ENCODE data around the gene RCN1.
"Not testable (repeated sequence)": the region's sequence is repeated elsewhere in the genome, so short reads cannot be mapped to it uniquely, and the experiment has no call there.

The RCN1 gene

DNA sequence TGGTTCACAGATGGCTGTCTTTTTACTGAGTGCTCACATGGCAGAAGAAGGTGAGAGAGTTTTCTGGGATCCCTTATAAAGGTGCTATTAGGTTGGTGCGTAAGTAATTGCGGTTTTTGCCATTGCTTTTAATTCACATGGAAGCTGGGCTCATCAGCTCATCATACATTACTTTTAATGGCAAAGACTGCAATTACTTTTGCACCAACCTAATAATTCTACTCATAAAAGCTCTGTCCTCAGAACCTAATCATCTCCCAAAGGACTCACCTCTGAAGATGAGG lies 23.0 kb downstream of the RCN1 start:
- DNase-seq, result no peak

DNA sequence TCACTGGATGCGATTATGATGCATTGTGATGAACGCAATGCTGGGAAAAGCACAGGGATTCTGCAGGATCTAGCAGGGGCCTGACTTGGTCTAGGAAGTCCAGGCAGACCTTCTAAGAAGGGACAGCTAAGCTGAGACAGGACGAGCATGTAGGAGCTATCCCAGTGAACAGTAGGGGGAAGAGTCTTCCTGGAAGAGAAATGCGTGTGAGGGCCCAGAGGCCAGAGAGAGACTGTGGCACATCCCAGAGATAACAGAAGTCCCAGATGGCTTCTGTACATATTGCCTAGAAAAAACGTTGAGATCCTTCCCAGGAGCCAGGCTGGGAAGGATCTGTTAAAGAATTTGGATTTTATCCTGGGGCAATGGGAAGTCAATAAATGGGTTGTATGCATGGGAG lies 24.6 kb downstream of the RCN1 start:
- no peak for DNase-seq

DNA sequence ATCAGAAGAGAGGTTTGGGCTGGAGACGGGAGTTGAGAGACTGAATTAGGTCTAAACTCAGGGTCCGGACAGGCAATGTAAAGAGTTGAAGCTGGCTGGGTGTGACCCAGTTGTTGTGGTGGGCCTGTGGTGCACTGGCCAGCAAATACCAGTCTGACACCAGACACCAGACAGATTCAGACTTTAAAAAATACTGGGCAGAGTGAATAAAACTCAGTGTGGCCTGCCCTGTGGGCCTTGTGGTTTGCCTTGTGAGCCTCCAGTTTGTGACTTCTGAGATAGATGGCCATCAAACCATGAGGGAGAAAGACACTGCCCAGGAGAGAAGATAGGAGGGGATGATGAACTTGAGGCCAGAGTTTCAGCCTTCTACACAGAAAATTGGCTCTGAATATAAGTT lies 25.8 kb downstream of the RCN1 start:
- no peak for DNase-seq

DNA sequence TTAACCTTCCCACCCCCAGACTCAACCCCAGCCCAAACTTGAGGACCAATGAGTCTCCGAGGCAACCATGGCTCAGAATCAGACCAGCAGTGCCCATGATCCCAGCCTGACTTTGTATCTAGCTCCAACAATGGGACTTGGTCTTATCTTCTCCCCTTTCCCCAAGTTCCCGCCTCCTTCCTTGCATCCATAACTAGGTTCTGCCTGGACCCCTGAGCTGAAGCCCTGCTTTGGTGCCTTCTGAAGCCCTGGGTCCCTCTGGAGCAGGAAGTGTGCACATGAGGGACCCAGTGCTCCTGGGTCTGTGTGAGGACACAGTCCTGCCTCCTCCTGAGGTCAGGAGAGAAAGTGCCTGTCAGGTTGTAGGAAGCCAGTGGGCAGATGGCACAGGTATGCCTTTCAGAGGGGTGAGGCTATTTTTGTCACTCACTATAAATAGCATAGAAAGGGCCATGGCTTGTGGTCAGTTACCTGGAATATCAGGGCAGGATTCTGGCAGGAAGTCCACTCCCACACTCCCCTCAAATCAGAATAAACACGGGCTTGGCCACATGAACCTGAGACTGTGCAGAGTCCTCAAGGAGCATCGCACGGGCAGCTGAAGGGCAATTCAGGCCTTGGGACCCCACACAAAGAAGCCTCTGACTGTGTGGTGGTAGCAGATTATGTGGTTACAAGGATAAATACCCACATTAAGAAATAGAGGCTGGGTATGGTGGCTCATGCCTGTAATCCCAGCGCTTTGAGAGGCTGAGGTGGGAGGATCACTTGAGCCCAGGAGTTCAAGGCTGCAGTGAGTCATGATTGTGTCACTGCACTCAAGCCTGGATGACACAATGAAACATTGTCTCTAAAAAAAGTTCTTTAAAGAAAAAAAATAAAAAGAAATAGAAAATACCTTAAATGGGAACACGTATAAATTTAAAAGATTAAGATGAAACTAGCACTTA lies 27.4 kb downstream of the RCN1 start:
- DNase-seq, result no peak

DNA sequence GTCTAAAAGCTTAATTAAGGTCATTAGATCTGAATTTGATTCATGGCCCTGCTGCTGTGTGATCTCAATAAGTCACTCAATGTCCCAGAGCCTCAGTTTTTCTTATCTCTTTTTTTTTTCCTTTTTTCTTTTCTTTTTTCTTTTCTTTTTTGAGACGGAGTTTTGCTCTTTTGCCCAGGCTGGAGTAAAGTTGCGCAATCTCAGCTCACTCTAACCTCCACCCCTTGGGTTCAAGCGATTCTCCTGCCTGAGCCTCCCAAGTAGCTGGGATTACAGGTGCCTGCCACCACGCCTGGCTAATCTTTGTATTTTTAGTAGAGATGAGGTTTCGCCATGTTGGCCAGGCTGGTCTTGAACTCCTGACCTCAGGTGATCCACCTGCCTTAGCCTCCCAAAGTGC lies 28.3 kb downstream of the RCN1 start:
- not testable (repeated sequence) for DNase-seq

DNA sequence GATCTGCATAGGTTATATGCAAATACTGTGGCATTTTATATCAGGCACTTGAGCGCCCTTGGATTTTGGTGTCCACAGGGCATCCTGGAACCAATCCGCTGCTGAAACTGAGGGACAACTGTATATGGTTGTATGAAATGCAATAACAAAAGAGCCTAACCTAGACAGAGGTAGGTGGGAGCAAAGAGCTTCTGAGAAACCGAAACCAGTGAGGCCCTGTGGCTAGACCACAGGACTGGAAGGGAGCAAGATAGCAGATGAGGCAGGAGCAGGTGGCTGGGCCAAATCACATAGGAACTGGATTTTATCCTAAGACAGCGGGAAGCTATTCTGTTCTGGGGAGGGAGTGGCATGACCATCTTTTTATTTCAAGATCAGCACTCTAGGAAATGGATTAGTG lies 30.1 kb downstream of the RCN1 start:
- DNase-seq, result no peak

DNA sequence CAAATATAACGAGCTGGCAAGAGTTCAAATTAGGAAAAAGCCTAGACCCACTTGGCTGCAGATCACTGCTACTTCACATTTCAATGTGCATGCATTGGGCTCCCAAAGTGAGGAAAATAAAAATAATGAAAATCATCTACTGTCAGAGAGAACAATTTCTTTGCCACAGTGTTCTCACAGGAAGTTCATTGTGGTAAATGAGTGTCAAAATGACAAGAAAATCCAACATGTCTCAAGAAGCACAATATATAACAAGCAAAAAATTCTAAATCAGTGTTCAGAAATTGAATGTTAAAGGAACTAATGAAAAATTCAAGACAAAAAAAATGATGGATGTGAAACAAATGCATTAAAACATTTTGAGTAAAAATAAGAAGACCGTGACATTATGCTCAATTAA lies 31.3 kb downstream of the RCN1 start:
- no peak for DNase-seq

DNA sequence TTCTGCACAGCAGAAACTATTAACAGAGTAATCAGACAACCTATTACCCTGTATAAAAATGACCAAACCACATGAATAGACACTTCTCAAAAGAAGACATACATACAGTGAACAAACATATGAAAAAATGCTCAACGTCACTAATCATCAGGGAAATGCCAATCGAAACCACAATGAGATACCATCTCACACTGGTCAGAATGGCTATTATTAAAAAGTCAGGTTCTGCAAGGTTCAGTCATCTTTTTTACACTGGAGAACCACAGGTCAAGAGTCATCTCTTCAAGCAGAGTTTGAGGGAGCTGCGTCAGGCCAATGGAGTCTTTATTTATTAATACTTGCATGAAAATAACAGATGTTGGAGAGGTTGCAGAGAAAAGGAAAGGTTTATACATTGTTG lies 40.4 kb downstream of the RCN1 start:
- no peak for DNase-seq

DNA sequence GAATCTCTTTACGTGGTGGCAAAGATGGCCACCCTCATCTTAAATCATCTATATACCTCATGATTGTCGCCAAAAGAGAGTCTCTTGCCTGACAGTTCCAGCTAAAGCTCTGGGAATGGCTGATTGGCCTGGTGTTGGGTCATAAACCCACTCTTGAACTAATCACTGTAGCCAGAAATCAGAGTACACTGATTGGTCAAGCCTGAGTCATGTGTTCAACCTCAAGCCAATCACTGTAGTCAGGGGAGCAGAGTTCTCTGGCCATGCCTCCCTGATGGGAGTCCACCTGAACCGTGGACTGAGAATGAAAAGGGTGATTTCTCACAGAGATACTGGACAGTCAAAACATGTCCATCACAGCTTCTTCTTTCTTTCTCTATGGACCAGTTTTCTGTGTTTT lies 45.8 kb downstream of the RCN1 start:
- DNase-seq, result no peak

DNA sequence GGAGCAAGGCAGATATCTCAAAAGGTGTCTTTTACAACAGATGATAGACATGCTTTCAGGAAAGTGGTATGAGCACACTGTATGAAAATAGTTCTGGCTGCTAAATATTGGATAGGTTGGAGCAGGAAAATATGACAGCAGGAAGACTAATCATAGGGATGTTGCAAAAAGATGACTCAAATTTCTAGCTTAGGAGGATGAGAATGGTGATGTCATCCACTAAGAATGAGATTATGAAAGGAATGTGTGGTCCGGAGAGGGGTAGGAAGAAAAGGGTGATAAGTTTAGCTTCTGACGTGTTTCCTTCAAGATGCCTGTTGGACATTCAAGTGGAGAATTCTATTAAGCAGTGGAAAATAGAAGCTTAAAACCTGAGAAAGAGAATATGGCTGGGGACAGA lies 46.4 kb downstream of the RCN1 start:
- DNase-seq, result no peak

DNA sequence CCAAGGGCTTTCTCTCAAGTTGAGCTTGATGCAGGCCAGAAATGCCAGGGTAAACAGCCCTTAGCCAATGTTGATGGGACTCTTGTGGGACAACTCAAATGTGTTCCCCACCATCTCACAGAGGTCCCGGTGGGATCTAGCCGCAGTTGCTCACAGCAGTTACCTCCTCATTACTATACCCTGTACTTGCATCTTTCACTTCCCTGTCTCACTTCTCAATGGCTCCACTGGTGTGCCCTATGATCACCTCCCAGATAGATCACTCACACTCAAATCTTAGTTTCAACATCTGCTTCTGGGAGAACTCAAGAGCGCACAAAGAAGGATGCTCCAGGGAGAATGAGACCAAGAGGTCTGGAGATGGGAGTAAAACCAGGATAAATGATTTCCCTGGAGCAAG lies 47.0 kb downstream of the RCN1 start:
- no peak for DNase-seq

DNA sequence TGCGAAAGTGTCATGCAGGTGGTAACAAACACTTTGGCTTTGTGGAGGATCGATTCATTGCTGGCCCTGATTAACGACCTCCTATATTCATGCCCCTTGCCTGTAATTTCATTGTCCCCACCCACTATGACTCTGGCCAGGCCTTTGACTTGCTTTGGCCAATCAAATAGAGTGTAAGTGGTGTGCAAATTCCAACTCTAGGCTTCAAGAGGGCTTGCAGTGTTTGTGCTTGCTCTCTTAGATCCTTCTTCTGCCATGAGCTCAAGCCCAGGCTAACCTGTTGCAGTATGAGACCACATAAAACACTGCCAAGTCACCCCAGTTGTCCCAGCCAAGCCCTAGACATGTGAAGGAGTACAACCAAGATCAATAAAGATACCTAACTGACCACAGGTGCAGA lies 48.0 kb downstream of the RCN1 start:
- no peak for DNase-seq

DNA sequence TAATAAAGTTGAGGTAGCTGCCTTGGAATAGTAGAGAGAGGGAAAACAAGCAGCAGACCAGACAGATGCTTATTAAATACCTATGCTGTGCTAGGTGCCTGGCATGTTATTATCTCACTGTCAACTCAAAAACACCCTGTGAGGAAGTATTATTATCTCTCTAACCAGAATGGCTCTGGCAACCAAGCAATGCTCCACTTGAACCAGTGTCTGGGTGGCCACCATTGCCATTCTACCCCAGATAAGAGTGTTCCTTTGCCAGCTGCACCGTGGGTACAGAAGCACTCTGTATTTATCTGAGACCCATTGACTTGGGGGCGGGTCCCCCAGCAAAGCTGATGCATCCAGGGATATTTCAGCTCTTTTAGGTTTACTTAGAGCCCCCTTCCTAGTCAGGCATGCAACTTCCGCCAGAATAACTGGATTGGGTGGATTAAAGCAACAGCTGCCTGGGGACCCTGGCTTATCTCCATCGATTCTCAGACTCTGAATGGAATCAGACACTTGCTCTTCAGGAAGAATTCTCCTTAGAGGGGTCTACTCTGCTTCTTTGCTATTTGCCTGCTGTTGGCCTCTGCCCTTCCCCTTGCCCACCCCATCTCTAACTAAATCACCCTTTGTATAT lies 49.1 kb downstream of the RCN1 start:
- no peak for DNase-seq

DNA sequence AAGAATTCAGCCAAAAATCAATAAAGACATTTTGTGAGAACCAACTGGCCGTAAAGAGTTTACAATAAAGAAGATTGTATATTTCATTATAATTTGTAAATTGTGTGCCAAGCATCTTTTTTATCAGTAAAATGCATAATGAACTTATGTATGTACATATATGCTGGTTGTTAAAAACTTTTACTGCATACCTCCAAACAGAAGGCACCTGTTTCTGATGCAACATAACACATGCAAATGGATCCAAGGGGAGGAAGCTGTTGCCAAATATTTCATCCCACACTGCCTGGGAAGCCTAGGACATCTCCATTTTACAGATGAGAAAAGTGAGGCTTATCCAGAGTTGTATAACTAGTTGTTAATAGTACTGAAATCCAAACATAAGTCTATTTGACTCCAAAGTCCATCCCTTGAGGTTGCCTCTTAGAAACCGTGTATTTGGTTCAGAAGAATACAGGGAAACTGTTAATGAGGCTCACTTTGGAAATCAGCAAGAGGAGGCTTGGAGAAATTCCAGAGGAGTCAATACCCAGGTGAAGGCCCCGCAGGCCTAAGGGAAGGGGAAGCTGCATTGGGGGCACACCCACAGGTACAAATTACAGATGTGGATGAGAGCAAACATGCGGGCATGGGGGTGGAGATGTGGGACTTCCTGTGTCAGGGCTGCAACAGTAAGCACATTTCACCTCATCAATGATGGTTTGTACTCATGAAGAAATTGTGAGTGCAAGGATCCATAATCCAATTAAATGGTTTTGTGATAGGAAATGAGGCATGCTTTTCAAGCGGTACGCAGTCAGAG lies 51.1 kb downstream of the RCN1 start:
- DNase-seq, result no peak

DNA sequence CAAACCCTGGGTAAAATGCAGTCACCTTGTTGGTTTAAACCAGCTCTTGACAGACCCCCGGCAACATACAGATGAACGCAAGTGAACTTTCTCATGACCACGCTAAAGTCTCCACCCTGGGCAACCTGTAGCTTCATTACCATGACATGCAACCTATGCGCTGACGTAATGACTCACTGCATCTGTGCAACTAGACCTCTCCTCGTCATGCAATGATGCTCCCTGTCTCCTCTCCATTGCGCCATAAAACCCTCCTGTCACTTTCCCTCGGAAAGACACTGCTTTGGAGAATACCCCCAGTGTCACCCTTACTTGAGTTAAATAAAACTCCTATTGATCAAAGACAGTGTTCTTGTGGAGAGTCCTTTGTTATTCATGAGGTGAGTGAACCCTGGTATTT lies 52.5 kb downstream of the RCN1 start:
- DNase-seq, result no peak

DNA sequence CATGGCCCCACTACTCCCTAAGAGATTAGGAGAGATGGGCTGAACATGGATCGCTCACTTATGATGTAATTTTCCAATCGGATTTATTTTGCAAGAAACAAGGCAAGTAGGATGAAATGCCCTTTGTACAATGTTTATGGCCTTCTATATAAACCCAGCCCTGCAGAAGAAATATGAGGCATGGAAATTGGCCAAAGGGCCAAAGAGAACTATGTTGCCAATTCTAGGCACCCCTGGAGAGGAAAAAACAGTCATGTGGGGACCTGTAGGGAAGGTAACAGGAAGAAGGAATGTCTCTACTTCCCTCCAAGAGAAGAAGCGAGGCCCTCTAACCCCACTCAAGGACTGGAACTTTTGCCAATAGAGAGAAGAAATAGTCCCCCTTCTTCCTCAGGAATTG lies 54.4 kb downstream of the RCN1 start:
- DNase-seq, result no peak

DNA sequence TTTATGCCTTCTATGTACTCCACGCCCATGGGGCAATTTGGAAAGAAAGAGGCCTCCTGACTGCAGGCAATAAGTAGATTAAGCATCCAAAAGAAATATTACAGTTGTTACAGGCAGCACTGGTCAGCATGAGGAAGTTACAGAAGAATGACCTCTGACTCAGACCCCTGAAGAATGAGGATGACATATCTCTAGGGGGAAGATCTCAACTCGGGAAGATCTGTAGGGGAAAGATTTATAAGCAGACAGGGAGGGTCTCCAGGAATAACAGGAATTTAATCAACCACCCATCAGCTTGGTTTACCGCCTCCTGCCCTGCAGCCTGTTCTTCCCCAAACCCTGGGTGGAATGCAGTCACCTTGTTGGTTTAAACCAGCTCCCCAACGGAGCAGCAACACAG lies 58.0 kb downstream of the RCN1 start:
- DNase-seq, result no peak

DNA sequence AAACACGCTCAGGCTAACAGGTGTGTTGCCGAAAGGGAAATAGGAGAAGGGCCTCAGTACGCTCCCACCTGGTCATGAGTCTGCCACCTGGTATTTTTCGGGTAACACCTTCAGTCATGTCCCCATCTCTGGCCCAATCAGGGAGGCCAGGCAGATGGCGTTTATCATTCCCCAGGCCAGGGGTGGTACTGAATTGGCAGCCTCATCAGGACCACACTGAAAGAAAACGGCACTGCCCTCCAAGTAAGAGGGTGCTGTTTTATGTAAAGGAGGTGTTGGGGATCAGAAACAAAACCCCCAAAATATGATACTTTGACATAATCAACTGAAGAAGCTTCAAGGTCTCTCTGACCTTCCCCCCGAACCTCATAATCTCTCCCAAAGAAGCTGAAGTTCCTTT lies 58.9 kb downstream of the RCN1 start:
- no peak for DNase-seq

DNA sequence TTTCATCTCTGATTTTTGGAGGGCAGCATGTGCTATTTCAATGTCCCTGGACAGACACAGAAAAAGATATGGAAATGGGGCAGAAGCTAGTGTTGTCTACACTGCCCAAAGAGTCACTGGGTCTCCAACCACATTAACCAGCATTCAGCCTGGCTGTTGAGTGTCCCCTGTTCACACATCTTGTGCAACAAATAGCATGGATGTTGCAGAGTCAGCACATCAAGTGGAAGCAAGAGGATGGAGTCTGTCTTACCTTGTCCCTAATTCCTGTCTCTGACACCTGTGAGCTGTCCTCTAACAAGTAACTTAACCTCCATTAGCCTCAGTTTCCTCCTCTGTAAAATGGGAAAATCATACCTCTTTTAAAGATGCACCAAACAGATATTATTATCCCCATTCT lies 60.2 kb downstream of the RCN1 start:
- DNase-seq, result no peak

DNA sequence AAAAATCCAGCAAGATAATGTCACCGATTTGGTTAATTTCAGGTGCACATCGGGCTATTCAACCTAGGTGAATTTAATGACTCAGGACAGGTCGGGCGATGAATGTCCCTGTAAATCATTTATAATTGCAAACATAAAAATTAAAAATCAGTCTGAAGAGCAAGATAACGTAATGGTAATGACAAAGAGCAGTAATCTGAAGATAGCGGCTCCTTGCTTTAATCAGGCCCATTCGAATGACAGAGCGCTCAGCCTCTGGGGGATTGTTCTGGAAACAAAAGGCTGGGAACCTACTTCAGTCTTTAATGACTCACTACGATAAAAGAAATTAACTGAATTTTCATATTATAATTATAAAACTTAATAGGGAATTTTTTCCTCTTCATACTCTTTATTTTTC lies 61.3 kb downstream of the RCN1 start:
- DNase-seq, result no peak

DNA sequence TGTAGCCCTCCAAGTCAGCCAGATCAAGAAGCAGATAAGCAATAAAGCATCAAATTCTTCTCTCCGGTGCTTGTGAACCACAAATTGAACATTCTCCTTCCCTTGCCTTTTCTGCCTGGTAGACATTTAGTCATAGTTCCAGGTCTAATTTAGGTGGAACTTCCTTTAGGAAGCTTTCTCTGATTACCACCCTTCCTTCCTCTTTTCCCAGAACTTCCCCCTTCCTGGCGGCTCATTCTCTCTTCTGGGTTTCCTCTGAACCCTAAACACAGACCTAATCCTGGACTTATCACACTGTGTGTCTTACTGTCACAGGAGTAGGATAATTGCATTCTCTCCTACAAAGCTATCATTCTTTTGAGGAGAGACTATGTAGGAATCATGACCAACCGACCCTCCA lies 61.9 kb downstream of the RCN1 start:
- no peak for DNase-seq

DNA sequence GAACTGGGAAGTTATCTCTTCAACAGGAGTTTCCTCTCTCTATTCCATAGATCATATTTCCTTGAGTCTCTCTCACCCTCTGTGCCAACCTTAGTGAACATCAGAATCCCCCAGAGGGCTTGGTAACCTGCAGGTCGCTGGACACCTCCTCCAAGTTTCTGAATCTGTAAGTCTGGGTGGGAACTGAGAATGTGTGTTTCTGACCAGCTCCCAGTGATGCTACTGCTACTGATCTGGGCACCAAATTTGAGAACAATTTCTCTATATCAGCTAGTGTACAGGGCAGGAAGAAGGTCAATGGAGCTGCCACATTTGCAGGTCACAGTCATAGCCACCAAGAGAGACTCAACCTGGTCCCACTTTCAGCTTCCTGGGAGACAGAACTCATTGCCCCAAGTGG lies 62.9 kb downstream of the RCN1 start:
- DNase-seq, result no peak

DNA sequence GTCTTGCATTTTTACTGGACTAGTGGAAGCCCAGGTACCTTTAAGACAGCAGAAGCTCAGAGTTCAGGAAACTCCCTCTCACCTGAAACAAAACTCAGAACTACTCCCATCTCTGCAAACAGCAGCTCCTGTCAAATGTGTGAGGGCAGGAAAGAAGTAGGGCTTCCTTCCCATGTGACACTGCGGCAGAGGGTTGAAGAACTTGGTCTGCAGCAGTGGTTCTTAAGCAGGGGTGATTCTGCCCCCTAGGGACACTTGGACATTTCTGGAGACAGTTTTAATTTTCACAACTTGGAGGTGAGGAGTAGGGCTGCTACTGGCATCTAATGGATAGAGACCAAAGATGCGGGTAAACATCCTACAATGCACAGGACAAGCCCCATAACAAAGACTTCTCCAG lies 63.4 kb downstream of the RCN1 start:
- DNase-seq, result no peak

Measured in NCI-H774 (cell line).